Vagina (tissue), 2 donors: ENCODE results near the gene HEMK1.

Experiments used
- CTCF ChIP-seq, 3 experiments: fragments of 450-650 bp in 2 of 3; fragments of 200-600 bp in 1 of 3; sonication (generic) in 1 of 3; IDR thresholded peaks; one replicate each; pipeline ENCODE4 v1.5.1; 2017 to 2019; ENCODE audit warnings: antibody characterized with exemption in 3 of 3, mild to moderate bottlenecking in 2 of 3, moderate library complexity in 2 of 3
- POLR2A ChIP-seq, 2 donors: fragments of 450-650 bp; IDR thresholded peaks; one replicate each; pipeline ENCODE4 v1.6.1; 2017; ENCODE audit warnings: antibody characterized with exemption in 2 of 2, mild to moderate bottlenecking in 2 of 2, moderate library complexity in 2 of 2
- POLR2AphosphoS5 ChIP-seq, 2 donors: sonication (generic); formaldehyde crosslinking; IDR thresholded peaks; one replicate each; pipeline ENCODE4 v1.9.0; 2017; ENCODE audit warnings: antibody characterized with exemption in 2 of 2, mild to moderate bottlenecking in 2 of 2, low read depth in 1 of 2; ENCODE audit not compliant: insufficient read depth in 1 of 2

GRCh38 chr3:50581459-50581842, 12.1 kb downstream of the HEMK1 start:
- TF ChIP-seq CTCF (IDR thresholded peaks at IDR 0.05) (no peak), POLR2AphosphoS5 (IDR thresholded peaks at IDR 0.05; ENCODE audit: insufficient read depth in 1 of 2, low read depth in 1 of 2) (no peak), POLR2A (IDR thresholded peaks at IDR 0.05) (no peak)
